ENCODE results near the gene SMCO1. TPM values are rescaled to one million over a fixed set of nuclear protein-coding genes. Genes with fewer than 3 reads are reported as not detected.
"Not testable (repeated sequence)": the region's sequence is repeated elsewhere in the genome, so short reads cannot be mapped to it uniquely, and the experiment has no call there.

Gene SMCO1
- total RNA-seq, 2 donors from 2014 or later, result not detected

GRCh38 chr3:196458063-196458462 lies 57.1 kb downstream of the SMCO1 start:
- Histone ChIP-seq H3K4me3 (no peak overlapping the region), H3K27me3 (replicated peaks; ENCODE audit: insufficient read depth) (no peaks in the 10 kb centered on the region), H3K4me1 (replicated peaks) (no peaks in the 10 kb centered on the region), H3K27ac (no peak overlapping the region), H3K9me3 (no peaks in the 10 kb centered on the region), H3K36me3 (no peaks in the 10 kb centered on the region)
- 65% methylated on average over 4 of the region's 4 CpGs for WGBS
- no peak for DNase-seq (ENCODE audit: low spot score)
- TF ChIP-seq POLR2AphosphoS5 (IDR thresholded peaks at IDR 0.05) (no peak), CTCF (IDR thresholded peaks at IDR 0.05) (no peak), POLR2A (IDR thresholded peaks at IDR 0.05) (no peak)
- intact Hi-C loops (cut with DNase I), result no loop called here

GRCh38 chr3:196457470-196457869 lies 57.7 kb downstream of the SMCO1 start:
- WGBS, result 80% methylated on average over 7 of the region's 7 CpGs
- H3K4me3 ChIP-seq; DNase-seq (ENCODE audit: low spot score); H3K27me3 ChIP-seq (replicated peaks; ENCODE audit: insufficient read depth); H3K36me3 ChIP-seq; H3K4me1 ChIP-seq (replicated peaks); intact Hi-C loops (cut with DNase I); H3K27ac ChIP-seq; H3K9me3 ChIP-seq: not testable (repeated sequence)

Small RNAs within 50 kb of the gene (small RNA-seq; reads per million reads assigned to genes)
- gene RPS29P3, result 0 reads per million in 2 donors

Other genes starting within 250 kb of the SMCO1 start
- gene PCYT1A, start 227.6 kb downstream of the SMCO1 start, total RNA-seq, result 10 to 100 TPM; 41.8 to 78.3 TPM
- gene DYNLT2B, start 197.1 kb downstream of the SMCO1 start, total RNA-seq, result 10 to 100 TPM in 1 of 2 donors, 1 to 10 TPM in 1; 6.5 to 15.3 TPM
- not detected for gene TM4SF19, start 177.0 kb downstream of the SMCO1 start, total RNA-seq
- 10 to 100 TPM; 19.1 to 36.9 TPM for gene UBXN7, start 82.9 kb downstream of the SMCO1 start, total RNA-seq
- 10 to 100 TPM; 17.1 to 30.6 TPM for gene RNF168, start 11.6 kb downstream of the SMCO1 start, total RNA-seq
- gene WDR53, start 53.2 kb upstream of the SMCO1 start, total RNA-seq, result 10 to 100 TPM in 1 of 2 donors, 1 to 10 TPM in 1; 8.4 to 17.3 TPM
- gene FBXO45, start 53.3 kb upstream of the SMCO1 start, total RNA-seq, result 1 to 10 TPM; 5.7 to 6.1 TPM
- 1 to 10 TPM; 2.0 to 5.5 TPM for gene NRROS, start 124.3 kb upstream of the SMCO1 start, total RNA-seq
- gene CEP19, start 196.9 kb upstream of the SMCO1 start, total RNA-seq, result 1 to 10 TPM; 2.2 to 6.3 TPM
- gene PIGX, start 197.0 kb upstream of the SMCO1 start, total RNA-seq, result 10 to 100 TPM; 32.6 to 60.4 TPM
- gene PAK2, start 224.5 kb upstream of the SMCO1 start, total RNA-seq, result 10 to 100 TPM; 37.4 to 48.3 TPM